ENCODE measurements around the gene WDR48.

Gene WDR48

GRCh38 chr3:39140341-39140971 is 88.6 kb downstream of the WDR48 start:
- ChIA-PET CTCF (no interaction called here), POLR2A (no interaction called here)
- DNase-seq (ENCODE audit: extremely low spot score) = no peak
- TF ChIP-seq FOXK2 (IDR thresholded peaks at IDR 0.05) (no peak), CTBP1 (IDR thresholded peaks at IDR 0.05; ENCODE audit: borderline replicate concordance) (no peak), PKNOX1 (IDR thresholded peaks at IDR 0.05) (no peak), LEF1 (IDR thresholded peaks at IDR 0.05; ENCODE audit: borderline replicate concordance) (no peak), SUZ12 (IDR thresholded peaks at IDR 0.05) (no peak), SP1 (IDR thresholded peaks at IDR 0.05) (no peak), FOXA1 (IDR thresholded peaks at IDR 0.05) (no peak), ELF4 (IDR thresholded peaks at IDR 0.05) (no peak), TARDBP (IDR thresholded peaks at IDR 0.05) (no peak), BHLHE40 (IDR thresholded peaks at IDR 0.05; ENCODE audit: borderline replicate concordance) (no peak), NFRKB (IDR thresholded peaks at IDR 0.05) (no peak), ZNF384 (IDR thresholded peaks at IDR 0.05) (no peak), FOXM1 (IDR thresholded peaks at IDR 0.05; ENCODE audit: borderline replicate concordance) (no peak)

GRCh38 chr3:39141171-39141995 is 89.6 kb downstream of the WDR48 start:
- POLR2A ChIA-PET = no interaction called here
- TF ChIP-seq L3MBTL2 (conservative IDR thresholded peaks at IDR 0.05) (no peak), ELF4 (IDR thresholded peaks at IDR 0.05) (no peak), CTBP1 (IDR thresholded peaks at IDR 0.05; ENCODE audit: borderline replicate concordance) (no peak), SP1 (IDR thresholded peaks at IDR 0.05) (no peak), HDGF (IDR thresholded peaks at IDR 0.05; ENCODE audit: borderline replicate concordance) (no peak), ZNF384 (IDR thresholded peaks at IDR 0.05) (no peak), FOXA1 (IDR thresholded peaks at IDR 0.05) (no peak), SUZ12 (IDR thresholded peaks at IDR 0.05) (no peak), FOXK2 (IDR thresholded peaks at IDR 0.05) (no peak), BHLHE40 (IDR thresholded peaks at IDR 0.05; ENCODE audit: borderline replicate concordance) (no peak), ARNT (IDR thresholded peaks at IDR 0.05) (no peak), TARDBP (IDR thresholded peaks at IDR 0.05) (no peak), PKNOX1 (IDR thresholded peaks at IDR 0.05) (no peak), NFRKB (IDR thresholded peaks at IDR 0.05) (no peak), FOXM1 (IDR thresholded peaks at IDR 0.05; ENCODE audit: borderline replicate concordance) (no peak), LEF1 (IDR thresholded peaks at IDR 0.05; ENCODE audit: borderline replicate concordance) (no peak)
- CTCF ChIA-PET = no interaction called here
- DNase-seq (ENCODE audit: extremely low spot score) = no peak

DNA sequence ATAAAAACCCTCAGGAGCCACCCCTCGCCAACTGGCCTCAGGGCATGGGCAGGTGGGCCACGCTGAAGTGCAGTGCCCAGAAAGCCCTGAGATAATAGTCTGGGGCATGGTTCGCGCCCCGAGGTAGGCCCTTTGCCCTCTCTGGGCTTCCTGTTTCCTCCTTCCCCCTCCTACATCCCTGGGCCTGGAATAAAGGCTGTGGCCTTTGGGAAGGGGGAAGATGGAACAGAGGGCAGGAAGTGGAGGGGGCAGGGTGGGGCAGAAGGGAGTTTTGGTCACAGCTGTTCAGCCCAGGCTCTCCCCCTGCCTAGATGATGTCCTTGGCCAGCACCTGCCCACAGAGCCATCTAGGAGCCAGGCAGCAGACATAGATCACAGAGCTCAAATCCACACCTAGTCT is 90.3 kb downstream of the WDR48 start:
- CTCF ChIA-PET = no interaction called here
- POLR2A ChIA-PET = no interaction called here
- no peak for TF ChIP-seq NFRKB (IDR thresholded peaks at IDR 0.05)
- TF ChIP-seq BHLHE40 (IDR thresholded peaks at IDR 0.05; ENCODE audit: borderline replicate concordance) = no peak
- TF ChIP-seq FOXA1 (IDR thresholded peaks at IDR 0.05) = no peak
- no peak for TF ChIP-seq TARDBP (IDR thresholded peaks at IDR 0.05)
- no peak for TF ChIP-seq FOXM1 (IDR thresholded peaks at IDR 0.05; ENCODE audit: borderline replicate concordance)
- no peak for TF ChIP-seq FOXK2 (IDR thresholded peaks at IDR 0.05)
- DNase-seq (ENCODE audit: extremely low spot score) = no peak

GRCh38 chr3:39143051-39143885 is 91.5 kb downstream of the WDR48 start:
- ChIA-PET CTCF (interaction anchor here (0.9 kb wide), 1 partner anchor 47 kb away, joined by 3 read pairs; no protein-coding TSS in a partner anchor), POLR2A (interaction anchor here (1.2 kb wide), 1 partner anchor 26 kb away, joined by 4 read pairs; no protein-coding TSS in a partner anchor)
- no peak for DNase-seq (ENCODE audit: extremely low spot score)

More at GRCh38 chr3:39143051-39143885, 91.5 kb downstream of the WDR48 start:
- TF ChIP-seq SP1 (IDR thresholded peaks at IDR 0.05) (no peak), ARNT (IDR thresholded peaks at IDR 0.05) (no peak), TARDBP (IDR thresholded peaks at IDR 0.05) (no peak), FOXK2 (IDR thresholded peaks at IDR 0.05) (no peak), ELF4 (IDR thresholded peaks at IDR 0.05) (no peak), ZNF384 (IDR thresholded peaks at IDR 0.05) (no peak), CTBP1 (IDR thresholded peaks at IDR 0.05; ENCODE audit: borderline replicate concordance) (no peak), HDGF (IDR thresholded peaks at IDR 0.05; ENCODE audit: borderline replicate concordance) (no peak), FOXM1 (IDR thresholded peaks at IDR 0.05; ENCODE audit: borderline replicate concordance) (no peak), LEF1 (IDR thresholded peaks at IDR 0.05; ENCODE audit: borderline replicate concordance) (no peak), NFRKB (IDR thresholded peaks at IDR 0.05) (no peak), PKNOX1 (IDR thresholded peaks at IDR 0.05) (no peak), L3MBTL2 (conservative IDR thresholded peaks at IDR 0.05) (no peak), SUZ12 (IDR thresholded peaks at IDR 0.05) (no peak), BHLHE40 (IDR thresholded peaks at IDR 0.05; ENCODE audit: borderline replicate concordance) (no peak)
